Epidermal melanocyte (primary cell): ENCODE results near the gene EFCAB14.
"Not testable (repeated sequence)": the region's sequence is repeated elsewhere in the genome, so short reads cannot be mapped to it uniquely, and the experiment has no call there.

Experiments used
- DNase-seq: peaks from one replicate; pipeline ENCODE4 v3.0.0; 2011; ENCODE audit warnings: low spot score; ENCODE audit not compliant: insufficient read length

EFCAB14 gene, protein sequence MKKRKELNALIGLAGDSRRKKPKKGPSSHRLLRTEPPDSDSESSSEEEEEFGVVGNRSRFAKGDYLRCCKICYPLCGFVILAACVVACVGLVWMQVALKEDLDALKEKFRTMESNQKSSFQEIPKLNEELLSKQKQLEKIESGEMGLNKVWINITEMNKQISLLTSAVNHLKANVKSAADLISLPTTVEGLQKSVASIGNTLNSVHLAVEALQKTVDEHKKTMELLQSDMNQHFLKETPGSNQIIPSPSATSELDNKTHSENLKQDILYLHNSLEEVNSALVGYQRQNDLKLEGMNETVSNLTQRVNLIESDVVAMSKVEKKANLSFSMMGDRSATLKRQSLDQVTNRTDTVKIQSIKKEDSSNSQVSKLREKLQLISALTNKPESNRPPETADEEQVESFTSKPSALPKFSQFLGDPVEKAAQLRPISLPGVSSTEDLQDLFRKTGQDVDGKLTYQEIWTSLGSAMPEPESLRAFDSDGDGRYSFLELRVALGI

DNA sequence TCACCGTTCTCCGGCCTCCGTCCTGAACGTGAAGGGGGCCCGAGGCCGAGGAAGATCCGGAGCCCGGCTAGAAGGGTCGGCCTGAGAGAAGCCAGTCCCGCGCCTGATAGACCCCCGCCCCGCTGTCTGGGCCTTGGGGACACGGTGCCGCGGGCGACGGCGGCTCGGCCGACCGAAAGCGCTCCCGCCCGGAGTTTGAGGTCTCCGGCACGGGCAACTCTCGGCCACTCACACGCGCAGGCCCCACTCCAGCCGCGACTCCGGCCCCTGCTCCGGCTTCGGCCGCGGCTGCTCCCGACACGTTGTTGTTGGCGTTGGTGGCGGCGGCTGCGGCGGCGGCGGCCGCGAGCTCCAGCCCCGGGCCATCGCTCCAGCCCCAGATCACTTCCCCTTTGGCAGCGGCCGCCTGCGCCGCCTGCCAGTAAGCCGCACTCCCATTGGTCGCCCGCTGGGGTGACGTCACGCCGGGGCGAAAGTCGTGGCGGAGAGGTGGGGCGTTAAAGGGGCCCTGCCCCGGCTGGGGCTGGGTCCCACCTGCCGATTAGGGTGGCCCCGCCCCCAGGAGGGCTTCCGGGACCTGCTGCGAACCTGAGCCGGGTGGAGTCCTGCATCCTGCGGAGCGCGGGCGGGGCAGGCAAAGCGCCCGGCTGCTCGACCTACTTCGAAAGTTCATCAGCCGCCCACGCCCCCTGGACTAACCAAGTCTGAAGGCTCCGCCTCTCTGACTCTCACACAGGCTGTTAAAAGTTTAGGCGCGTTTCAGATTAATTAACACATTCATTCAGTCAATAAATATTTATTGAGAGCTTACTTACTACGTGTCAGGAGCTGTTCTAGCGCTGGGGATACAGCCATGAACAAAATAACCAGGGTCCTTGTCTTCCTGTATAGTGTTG is at the start of gene EFCAB14:
TSS of gene EFCAB14 (minus strand) at position 388 of the 896 bp plus-strand sequence. CDS start 1,027 bp downstream, outside the sequence.
- DNase-seq = peak; percentile 81

DNA sequence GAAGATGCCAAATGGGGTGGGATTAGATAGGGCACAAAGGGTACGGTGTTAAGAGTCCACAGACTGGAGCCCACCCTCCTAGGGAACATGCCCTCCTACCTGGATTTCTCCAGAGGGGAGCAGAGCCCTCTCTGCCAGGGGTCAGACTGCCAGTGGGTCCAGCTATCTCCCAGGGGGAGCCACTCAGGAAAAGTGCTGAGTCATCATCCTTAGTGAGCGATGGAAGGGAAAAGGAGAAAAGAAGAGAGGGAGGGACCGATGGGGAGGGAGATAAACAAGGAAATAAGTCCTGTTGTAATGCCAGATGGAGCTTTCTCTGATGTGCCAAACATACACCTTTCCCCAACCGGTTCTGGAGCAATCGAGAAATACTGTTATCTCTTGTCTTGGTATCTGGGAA is 49.5 kb upstream of the EFCAB14 start:
- DNase-seq = no peak

DNA sequence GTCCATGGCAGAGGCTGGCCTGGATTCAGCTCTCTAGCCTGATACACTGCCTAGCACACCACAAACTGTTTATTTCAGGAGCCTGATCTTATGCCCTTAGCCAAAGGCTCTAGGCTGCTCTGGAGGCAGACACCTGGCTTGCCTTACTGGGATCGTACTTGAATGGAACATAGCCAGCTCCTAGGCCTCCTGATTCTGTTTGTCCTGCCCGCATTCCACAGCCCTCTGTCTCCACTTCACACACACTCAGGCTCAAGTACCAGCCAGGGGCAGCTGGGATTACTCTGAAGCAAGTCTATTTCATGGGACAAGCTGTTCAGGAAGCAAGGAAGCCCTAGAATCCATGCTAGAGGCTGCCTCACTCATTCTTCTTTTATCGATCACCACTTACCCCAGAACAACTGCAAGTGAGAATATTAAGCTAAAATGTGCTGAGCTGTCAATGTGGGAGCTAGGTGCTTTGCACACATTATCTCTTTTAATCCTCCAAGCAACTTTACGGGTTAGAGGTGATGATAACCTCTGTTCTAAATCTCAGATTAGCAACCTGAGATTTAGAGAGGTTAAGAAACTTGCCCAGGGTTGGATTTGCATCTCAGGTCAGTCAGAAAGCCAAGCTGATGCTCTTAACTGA is 48.9 kb upstream of the EFCAB14 start:
- no peak for DNase-seq

DNA sequence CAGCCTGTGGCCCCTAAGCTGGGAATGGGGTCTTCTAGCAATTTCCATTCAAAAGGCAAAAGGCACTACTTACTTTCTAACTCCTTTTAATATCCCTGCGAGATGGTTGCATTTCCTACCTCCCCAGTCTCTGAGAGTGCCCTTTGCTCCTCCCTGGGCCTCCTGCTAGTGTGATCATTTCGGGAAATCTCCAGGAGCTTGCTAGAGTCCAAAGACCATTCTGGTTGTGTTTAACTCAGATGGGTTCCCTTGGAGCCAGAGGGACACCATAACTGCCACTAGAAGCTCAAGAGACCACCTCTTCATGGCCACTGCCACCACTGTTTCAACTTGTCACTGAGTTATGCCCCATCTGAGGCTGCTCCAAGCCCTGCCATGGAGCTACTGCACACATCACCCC is 45.5 kb upstream of the EFCAB14 start:
- no peak for DNase-seq

DNA sequence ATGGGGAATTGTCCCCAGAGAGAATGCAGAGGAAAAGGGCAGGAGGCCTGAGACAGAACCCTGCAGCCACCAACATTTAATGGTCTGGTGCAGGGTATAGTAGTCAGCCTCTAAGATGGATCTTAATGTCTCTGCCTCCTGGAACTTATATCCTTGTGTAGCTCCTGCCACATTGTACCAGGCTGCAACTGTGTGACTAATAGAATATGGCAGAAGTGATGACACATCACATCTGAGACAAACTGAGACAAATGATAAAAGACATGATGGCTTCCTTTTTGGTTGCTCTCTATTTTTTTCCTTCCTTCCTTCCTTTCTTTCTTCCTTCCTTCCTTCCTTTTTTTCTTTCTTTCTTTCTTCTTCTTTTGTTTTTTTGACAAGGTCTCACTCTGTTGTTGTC is 42.8 kb upstream of the EFCAB14 start:
- DNase-seq = no peak

DNA sequence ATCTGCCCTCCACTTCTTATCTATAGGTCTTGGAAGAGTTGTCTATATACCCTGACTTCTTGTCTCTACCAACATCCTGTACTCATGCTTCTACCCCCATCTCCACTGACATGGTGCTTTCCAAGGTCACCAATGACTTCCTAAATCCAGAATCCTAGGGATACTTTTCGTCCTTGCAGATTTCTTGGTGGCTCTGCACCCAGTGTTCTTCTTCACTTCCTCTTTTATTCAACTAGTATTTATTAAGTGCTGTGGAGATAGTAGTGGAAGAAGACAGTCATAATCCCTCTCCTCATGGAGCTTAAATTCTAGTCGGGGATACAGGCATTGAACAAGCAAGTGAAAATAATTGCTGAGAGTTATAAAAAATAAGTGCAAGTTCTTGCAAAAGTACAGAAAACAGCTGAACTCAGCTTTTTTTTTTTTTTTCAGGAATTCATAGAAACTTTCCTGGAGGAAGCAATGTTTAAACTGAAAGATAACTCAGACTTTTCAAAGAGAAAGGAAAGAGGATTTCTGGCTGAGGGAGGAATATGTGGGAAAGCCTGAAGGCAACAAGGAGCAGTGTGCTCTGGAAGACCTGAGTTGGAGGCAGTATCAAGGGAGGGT is 41.7 kb upstream of the EFCAB14 start:
- no peak for DNase-seq

DNA sequence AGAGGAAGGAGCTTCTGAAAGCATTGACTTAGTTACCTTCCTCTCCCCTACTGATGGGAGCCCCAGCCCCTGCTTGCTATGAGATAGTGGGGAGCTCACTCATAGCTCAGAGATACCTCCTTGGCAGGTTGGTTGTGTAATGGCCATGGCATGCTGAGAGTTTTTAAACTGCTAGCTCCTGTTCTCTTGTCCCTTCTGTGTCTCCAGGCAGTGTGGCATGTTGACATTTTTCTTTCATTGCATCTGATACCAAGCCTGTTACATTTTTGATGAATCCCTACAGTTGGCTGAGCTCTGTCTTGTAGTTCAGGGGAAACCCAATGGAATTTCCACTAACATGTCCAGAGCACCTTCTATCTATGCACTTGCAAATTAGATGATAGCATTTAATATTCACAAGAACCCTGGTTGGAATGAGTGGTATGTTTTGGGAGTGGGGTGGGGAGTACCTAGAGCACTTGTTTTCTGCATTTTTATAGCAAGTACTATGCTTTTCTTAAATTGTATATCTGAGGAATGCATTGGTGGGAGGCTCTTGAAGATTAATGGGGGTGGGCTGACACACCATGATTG is 39.1 kb upstream of the EFCAB14 start:
- DNase-seq = no peak

DNA sequence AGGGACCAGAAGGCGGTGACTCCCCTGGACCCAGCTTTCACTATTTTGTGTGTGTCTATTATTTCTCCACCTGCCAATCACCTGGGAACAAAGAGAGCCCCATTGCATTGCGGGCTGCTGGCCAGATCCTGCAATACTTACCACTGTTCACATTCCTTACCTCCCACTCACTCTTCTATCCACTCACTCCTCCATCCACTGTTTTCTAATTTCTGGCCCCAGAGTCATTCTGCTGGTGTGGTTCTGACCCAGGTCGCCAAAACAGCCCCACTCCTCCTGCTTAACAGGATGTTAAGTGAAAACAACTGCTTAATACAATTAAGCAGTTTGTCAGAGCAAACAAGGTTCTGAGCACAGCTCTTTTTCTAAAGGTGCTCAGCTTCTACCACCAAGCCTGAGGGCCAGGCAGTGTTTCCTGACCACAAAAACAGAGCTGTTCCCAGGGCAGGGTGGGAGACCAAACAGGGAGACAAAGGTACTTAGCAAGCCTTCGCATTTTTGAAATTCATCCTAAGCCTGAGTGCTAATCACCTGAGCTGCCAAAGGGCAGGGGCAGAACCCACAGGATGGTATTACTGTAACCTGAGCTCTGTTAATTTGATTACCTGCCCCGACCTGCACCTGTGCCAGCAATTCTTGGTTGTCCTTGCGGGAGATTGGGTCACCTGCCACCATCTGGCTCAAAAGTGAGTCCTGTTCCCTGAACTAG is 38.5 kb upstream of the EFCAB14 start:
- no peak for DNase-seq

DNA sequence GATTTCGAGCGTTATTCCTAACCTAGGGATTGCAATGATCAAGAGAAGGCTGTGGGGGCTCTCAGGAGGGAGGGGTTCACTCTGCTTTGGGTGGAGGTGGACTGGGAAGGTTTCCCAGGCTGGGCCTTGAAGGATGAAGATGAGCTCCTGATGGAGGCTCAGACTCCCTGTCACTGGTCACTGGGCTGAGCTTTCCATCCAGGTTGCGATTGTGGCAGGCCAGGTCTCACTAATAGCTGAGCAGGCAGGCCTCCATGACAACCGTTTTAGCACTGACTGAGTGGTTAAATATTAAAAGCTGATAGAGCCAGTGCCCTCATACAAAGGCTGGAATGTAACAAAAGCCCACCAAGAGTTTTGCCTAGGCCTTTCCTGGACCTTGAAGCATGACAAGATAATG is 36.2 kb upstream of the EFCAB14 start:
- DNase-seq = no peak

DNA sequence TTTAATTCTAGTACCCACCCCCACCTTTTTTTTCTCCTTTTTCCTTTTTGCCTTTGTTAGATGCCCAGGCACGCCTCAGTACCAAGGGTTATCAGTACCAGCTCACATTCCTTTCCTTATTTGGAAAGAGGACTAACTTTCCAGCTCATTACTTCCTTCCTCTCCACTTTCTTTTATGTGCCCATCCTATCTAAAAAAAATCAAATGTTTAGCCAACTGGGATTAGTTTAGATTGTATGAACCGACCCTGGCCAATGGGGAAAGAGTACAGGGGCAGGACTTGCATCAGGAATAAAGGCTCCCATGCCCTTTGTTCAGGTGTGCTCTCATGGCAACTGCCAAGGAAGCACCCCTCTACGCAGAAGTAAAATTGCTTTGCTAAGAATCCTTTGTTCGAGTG is 35.8 kb upstream of the EFCAB14 start:
- not testable (repeated sequence) for DNase-seq

DNA sequence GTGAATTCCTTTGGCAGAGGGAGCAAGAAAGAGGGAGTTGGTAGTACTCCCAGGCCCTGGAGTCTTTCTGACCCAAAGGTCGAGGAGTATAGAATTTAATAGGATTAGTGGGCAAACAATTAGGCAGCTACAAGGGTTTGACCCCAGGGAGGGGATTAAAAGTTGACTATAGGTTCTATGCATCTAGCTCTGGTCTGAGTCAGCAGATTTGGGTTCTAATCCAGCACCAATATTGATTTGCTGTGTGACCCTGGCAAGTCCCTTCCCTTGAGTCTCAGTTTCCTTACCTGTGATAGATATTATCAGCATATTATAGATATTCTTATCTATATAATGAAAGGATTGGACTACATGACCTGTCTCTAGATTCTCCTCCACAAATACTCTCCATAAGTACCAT is 35.1 kb upstream of the EFCAB14 start:
- DNase-seq = no peak

DNA sequence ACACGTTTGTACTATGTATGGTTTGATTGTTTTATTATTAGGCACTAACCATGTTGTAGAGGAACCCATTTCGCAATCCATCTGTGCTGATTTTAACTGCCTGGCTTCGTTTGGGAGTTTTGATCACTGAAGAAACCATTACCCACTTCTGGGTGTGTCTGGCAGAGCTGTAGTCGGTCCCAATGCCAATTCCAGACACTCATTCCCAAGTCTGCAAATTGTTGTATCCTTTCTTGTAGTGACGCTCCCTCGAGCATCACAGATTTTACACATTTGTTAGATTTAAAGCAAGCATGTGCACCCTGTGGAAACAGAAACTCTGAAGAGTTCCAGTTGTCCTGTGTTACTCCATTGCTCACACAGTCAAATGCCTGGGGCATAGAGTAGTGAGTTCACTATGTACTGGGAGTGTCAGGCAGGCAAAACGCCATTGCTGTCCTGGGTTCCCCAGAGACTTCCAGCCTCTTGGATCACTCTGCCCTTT is 31.0 kb upstream of the EFCAB14 start:
- DNase-seq = no peak

DNA sequence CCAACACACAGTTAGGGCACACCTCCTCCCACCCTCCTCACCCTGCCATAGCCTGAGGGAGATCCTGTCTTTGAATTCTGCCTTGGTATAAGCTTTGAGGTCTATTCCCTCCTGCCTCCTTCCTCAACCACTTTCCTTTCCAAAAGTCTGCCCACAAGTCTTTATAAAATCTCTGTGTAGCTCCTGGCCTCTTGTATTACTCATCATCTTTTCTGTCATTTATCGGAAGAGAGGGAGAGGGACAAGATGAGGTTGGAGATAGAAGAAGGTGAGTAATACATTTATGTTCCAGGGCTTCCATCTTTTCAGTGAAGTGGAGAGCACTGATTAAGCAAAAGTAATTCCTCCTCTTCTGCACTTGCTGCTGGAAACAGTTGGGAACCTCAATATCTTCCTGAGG is 30.5 kb upstream of the EFCAB14 start:
- DNase-seq = no peak

DNA sequence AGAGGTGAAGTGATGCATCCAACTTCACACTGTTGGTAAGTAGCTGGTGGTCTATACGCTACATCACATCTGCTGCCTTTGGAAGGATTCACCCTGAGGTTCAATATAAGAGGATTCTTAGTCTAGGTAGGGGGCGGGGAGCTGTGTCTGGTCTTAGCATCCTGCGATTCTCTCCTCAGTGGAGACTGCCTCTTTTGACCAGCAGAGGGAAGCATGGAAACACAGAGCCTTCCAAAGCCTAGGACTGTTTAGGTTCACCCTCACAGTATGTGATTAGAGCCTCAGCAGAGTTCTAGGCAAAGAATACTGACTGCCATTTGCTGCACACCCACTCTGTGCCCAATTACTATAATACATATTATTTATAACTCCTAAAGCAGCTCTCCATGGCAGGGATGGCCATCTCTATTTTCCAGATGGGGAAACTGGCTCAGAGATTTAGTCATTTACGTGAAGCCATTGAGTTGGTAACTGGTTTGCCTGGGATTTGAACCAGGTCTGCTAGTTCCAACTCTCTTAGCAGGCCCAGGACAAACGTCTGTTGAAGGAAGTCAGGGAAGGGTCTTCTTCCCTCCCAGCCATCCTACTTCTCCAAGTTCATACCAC is 28.9 kb upstream of the EFCAB14 start:
- peak; percentile 31 for DNase-seq

DNA sequence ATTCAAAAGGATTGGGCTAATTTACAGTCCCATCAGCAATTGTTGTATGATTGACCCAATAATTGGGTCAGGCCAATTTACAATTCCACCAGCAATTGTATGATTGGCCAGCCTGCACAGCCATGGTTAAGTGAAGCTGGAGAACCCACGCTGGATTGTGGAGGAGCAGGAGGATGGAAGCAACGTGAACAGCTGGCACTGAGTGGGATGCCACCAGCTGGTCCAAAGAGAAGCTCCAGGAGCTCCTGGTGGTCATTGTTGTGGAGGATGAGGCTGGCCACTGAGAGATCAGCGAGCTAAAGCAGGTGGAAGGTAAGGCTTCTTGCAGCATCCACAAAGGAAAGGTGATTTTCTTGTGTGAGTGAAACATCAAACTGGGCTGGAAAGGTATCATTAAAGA is 23.2 kb upstream of the EFCAB14 start:
- DNase-seq = no peak

DNA sequence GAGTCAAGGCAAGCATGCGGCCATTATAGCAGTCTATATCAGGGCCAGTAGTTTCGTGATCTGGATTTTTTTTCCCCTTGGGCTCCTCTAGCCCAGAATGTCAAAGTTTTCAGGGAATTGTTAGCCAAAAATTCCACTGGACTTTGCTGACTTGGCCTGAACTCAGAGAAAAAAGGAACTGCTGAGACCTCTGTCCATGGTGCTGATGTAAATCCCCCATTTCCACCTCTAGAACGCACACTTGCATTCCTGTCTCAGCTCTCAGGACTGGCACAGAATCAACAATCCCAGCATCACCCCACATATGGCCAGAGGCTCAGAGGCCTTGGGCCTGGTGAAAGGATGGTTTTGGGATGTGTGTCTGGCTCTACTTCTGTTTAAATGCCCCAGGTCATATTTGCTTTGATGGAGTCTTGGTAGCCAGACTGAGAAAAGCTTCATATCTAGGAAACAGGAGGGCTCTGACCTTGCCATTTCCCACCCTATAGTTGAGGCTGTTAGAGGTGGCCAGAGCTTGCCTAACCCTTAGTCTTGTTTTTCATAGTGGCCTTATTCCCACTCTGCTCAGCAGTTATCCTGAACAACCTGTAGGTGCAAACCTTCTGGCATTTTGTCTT is 16.9 kb upstream of the EFCAB14 start:
- no peak for DNase-seq

DNA sequence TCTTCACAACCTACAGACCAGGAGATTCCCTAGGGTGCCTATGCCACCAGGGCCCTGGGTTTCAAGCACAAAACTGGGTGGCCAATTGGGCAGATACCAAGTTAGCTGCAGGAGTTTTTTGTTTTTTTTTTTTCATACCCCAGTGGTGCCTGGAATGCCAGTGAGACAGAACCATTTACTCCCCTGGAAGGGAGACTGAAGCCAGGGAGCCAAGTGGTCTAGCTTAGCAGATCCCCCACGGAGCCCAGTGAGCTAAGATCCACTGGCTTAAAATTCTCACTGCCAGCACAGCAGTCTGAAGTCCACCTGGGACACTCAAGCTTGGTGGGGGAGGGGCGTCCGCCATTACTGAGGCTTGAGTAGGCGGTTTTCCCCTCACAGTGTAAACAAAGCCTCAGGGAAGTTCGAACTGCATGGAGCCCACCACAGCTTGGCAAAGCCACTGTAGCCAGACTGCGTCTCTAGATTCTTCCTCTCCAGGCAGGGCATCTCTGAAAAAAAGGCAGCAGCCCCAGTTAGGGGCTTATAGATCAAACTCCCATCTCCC is 9.5 kb upstream of the EFCAB14 start:
- DNase-seq = not testable (repeated sequence)

DNA sequence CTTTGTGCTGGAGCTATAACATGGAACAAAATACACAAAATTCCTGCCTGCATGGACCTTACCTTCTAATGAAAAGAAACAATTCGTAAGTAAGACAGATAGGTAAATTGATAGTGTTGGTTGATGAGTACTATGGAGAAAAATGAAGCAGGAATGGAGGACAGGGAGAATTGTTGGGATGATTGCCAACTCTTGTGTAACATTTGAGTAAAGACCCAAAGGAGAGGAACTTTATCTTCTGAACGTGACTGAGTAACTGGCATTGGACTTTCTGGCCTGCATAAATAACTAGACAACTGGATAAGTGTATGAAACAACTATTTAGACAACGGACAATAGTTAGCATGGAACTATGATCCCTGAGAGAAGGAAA is 6.8 kb upstream of the EFCAB14 start:
- DNase-seq = no peak
